Stimulated activated CD4-positive, alpha-beta T cell treated with anti-CD3 and anti-CD28 coated beads, TNF-alpha, amount 100 ng/mL, for 1 hour (primary cell): ENCODE data around the gene OR8B8.
"Not testable (repeated sequence)": the region's sequence is repeated elsewhere in the genome, so short reads cannot be mapped to it uniquely, and the experiment has no call there.

Experiments
- DNase-seq, 3 donors: peaks; one replicate each; pipeline ENCODE4 v3.0.0-alpha.2; 2020; ENCODE audit warnings: low read depth in 3 of 3, low spot score in 1 of 3

OR8B8 gene

GRCh38 chr11:124445646-124446150 lies at the start of gene OR8B8:
TSS of gene OR8B8 (minus strand) at chr11:124445696. CDS start at chr11:124441085, 4,611 bp downstream.
- no peak for DNase-seq

- no peak for DNase-seq
Measured at GRCh38 chr11:124493016-124493655, 47.6 kb upstream of the OR8B8 start.

- DNase-seq: no peak
Measured at GRCh38 chr11:124483422-124483821, 37.9 kb upstream of the OR8B8 start.

- DNase-seq: no peak
Measured at GRCh38 chr11:124482362-124483147, 37.1 kb upstream of the OR8B8 start.

- DNase-seq: no peak
Measured at GRCh38 chr11:124481365-124482323, 36.1 kb upstream of the OR8B8 start.

GRCh38 chr11:124479561-124479960 lies 34.1 kb upstream of the OR8B8 start:
- DNase-seq: no peak

GRCh38 chr11:124475265-124475664 lies 29.8 kb upstream of the OR8B8 start:
- no peak for DNase-seq

GRCh38 chr11:124474779-124475178 lies 29.3 kb upstream of the OR8B8 start:
- no peak for DNase-seq

GRCh38 chr11:124474079-124474478 lies 28.6 kb upstream of the OR8B8 start:
- no peak for DNase-seq

GRCh38 chr11:124473476-124473875 lies 28.0 kb upstream of the OR8B8 start:
- DNase-seq: no peak

- DNase-seq: no peak
Measured at GRCh38 chr11:124470561-124471227, 25.2 kb upstream of the OR8B8 start.

- DNase-seq: no peak
Measured at GRCh38 chr11:124467381-124467927, 22.0 kb upstream of the OR8B8 start.

GRCh38 chr11:124465368-124465767 lies 19.9 kb upstream of the OR8B8 start:
- no peak for DNase-seq

GRCh38 chr11:124463990-124464389 lies 18.5 kb upstream of the OR8B8 start:
- DNase-seq: no peak

GRCh38 chr11:124463324-124463723 lies 17.8 kb upstream of the OR8B8 start:
- DNase-seq: no peak

GRCh38 chr11:124460459-124460858 lies 15.0 kb upstream of the OR8B8 start:
- no peak for DNase-seq

- not testable (repeated sequence) for DNase-seq
Measured at GRCh38 chr11:124459379-124459778, 13.9 kb upstream of the OR8B8 start.

- no peak for DNase-seq
Measured at GRCh38 chr11:124454552-124454951, 9.1 kb upstream of the OR8B8 start.

- DNase-seq: no peak
Measured at GRCh38 chr11:124446916-124447315, 1.4 kb upstream of the OR8B8 start.

- DNase-seq: no peak
Measured at GRCh38 chr11:124442847-124443246, 2.6 kb downstream of the OR8B8 start.
